Endothelial cell (in vitro differentiated cells): Measurements from ENCODE around the gene MBD3L3. TPM values are rescaled to one million over a fixed set of nuclear protein-coding genes. Genes with fewer than 3 reads are reported as not detected.
"Not testable (repeated sequence)": the region's sequence is repeated elsewhere in the genome, so short reads cannot be mapped to it uniquely, and the experiment has no call there.

Experiments used
- DNase-seq: peaks from one replicate; pipeline ENCODE4 v3.0.0; 2021; ENCODE audit warnings: low spot score
- H3K27ac Mint-ChIP-seq: one replicate; pipeline ENCODE4 v1.8.0; 2021; ENCODE audit warnings: mixed read lengths, inconsistent platforms; ENCODE audit not compliant: unreplicated experiment
- H3K27me3 Mint-ChIP-seq: one replicate; pipeline ENCODE4 v1.8.0; 2021; ENCODE audit warnings: mild to moderate bottlenecking, moderate library complexity, mixed read lengths, inconsistent platforms; ENCODE audit not compliant: unreplicated experiment
- H3K36me3 Mint-ChIP-seq: one replicate; pipeline ENCODE4 v1.8.0; 2021; ENCODE audit warnings: mild to moderate bottlenecking, low read depth, mixed read lengths, inconsistent platforms; ENCODE audit not compliant: unreplicated experiment
- H3K4me1 Mint-ChIP-seq: one replicate; pipeline ENCODE4 v1.8.0; 2021; ENCODE audit warnings: mild to moderate bottlenecking, mixed read lengths, inconsistent platforms; ENCODE audit not compliant: unreplicated experiment
- H3K4me3 Mint-ChIP-seq: one replicate; pipeline ENCODE4 v1.8.0; 2021; ENCODE audit warnings: mild to moderate bottlenecking, mixed read lengths, inconsistent platforms; ENCODE audit not compliant: unreplicated experiment
- H3K9me3 Mint-ChIP-seq: one replicate; pipeline ENCODE4 v1.8.0; 2021; ENCODE audit warnings: mixed read lengths, inconsistent platforms; ENCODE audit not compliant: unreplicated experiment
- CTCF ChIP-seq: fragments of 200-600 bp; sonication (generic); IDR thresholded peaks from one replicate; pipeline ENCODE4 v1.5.0; 2021; ENCODE audit warnings: antibody characterized with exemption; ENCODE audit not compliant: unreplicated experiment
- total RNA-seq: library from RNA; stranded (reverse); fragmentation: NEBNext Ultra II Directional; extraction: Animal tissue kit (Norgen Biotek cat#: 25700); gene quantifications from one replicate; pipeline ENCODE4 v1.2.1, GENCODE V29; 2021; ENCODE audit not compliant: unreplicated experiment

MBD3L3 gene
- total RNA-seq, 1 donor from 2014 or later: not detected

- not testable (repeated sequence) for H3K36me3 Mint-ChIP-seq, H3K27me3 Mint-ChIP-seq, DNase-seq, H3K4me3 Mint-ChIP-seq, H3K4me1 Mint-ChIP-seq, H3K9me3 Mint-ChIP-seq, H3K27ac Mint-ChIP-seq
Measured at GRCh38 chr19:7028790-7029189, 29.7 kb downstream of the MBD3L3 start.

- not testable (repeated sequence) for H3K36me3 Mint-ChIP-seq, DNase-seq, H3K4me1 Mint-ChIP-seq, H3K27ac Mint-ChIP-seq, H3K9me3 Mint-ChIP-seq, H3K27me3 Mint-ChIP-seq, H3K4me3 Mint-ChIP-seq
Measured at GRCh38 chr19:7021331-7021730, 37.1 kb downstream of the MBD3L3 start, which contains the start of gene MBD3L2B. MBD3L2B (minus strand) TSS chr19:7021431; CDS start chr19:7021397, 34 bp downstream.

GRCh38 chr19:7018828-7019227 is 39.6 kb downstream of the MBD3L3 start:
- no peaks in the 10 kb centered on the region for H3K4me1 Mint-ChIP-seq
- no peak overlapping the region for H3K4me3 Mint-ChIP-seq
- no peak overlapping the region for H3K27ac Mint-ChIP-seq
- H3K9me3 Mint-ChIP-seq: peaks cover 5% of the 10 kb centered on the region
- no peaks in the 10 kb centered on the region for H3K36me3 Mint-ChIP-seq
- H3K27me3 Mint-ChIP-seq: no peaks in the 10 kb centered on the region
- no peak for DNase-seq
- no peak for TF ChIP-seq CTCF

- H3K36me3 Mint-ChIP-seq: peaks cover 6% of the 10 kb centered on the region
Measured at GRCh38 chr19:7013678-7014077, 44.8 kb downstream of the MBD3L3 start.

GRCh38 chr19:7010722-7011593 is 47.5 kb downstream of the MBD3L3 start:
- Mint-ChIP-seq H3K27me3 (no peaks in the 10 kb centered on the region), H3K27ac (no peak overlapping the region), H3K9me3 (peaks cover 12% of the 10 kb centered on the region), H3K4me3 (peak overlapping the region; percentile 62), H3K36me3 (peaks cover 6% of the 10 kb centered on the region), H3K4me1 (no peaks in the 10 kb centered on the region)
- DNase-seq: no peak
- no peak for TF ChIP-seq CTCF

More at GRCh38 chr19:7013678-7014077, 44.8 kb downstream of the MBD3L3 start:
- H3K27me3 Mint-ChIP-seq: no peaks in the 10 kb centered on the region
- TF ChIP-seq CTCF: no peak
- DNase-seq: no peak
- no peak overlapping the region for H3K27ac Mint-ChIP-seq
- no peaks in the 10 kb centered on the region for H3K4me1 Mint-ChIP-seq
- H3K4me3 Mint-ChIP-seq: no peak overlapping the region
- peaks cover 13% of the 10 kb centered on the region for H3K9me3 Mint-ChIP-seq

- no peaks in the 10 kb centered on the region for H3K27me3 Mint-ChIP-seq
- no peaks in the 10 kb centered on the region for H3K4me1 Mint-ChIP-seq
- peaks cover 17% of the 10 kb centered on the region for H3K9me3 Mint-ChIP-seq
- H3K27ac Mint-ChIP-seq: no peak overlapping the region
- H3K36me3 Mint-ChIP-seq: peaks cover 6% of the 10 kb centered on the region
- no peak for TF ChIP-seq CTCF
- DNase-seq: no peak
- H3K4me3 Mint-ChIP-seq: no peak overlapping the region
Measured at GRCh38 chr19:7007859-7008258, 50.6 kb downstream of the MBD3L3 start.
